Peyer's patch (tissue), 4 donors: Measurements from ENCODE around the gene STIMATE. TPM values are rescaled to one million over a fixed set of nuclear protein-coding genes. Genes with fewer than 3 reads are reported as not detected.

Experiments used
- DNase-seq, 3 donors: peaks; one replicate each; pipeline ENCODE4 v3.0.0-alpha.2; 2017 to 2019
- H3K27ac ChIP-seq, 4 donors: fragments of 200-600 bp; sonication (generic); one replicate each; pipeline ENCODE4 v1.5.1; 2016 to 2019
- H3K27me3 ChIP-seq, 2 donors: fragments of 200-600 bp; sonication (generic); one replicate each; pipeline ENCODE4 v1.5.1; 2019
- H3K36me3 ChIP-seq, 3 donors: fragments of 200-600 bp; sonication (generic); one replicate each; pipeline ENCODE4 v1.5.1; 2016 to 2019
- H3K4me1 ChIP-seq, 4 donors: fragments of 200-600 bp; sonication (generic); one replicate each; pipeline ENCODE4 v1.5.1; 2016 to 2019
- H3K4me3 ChIP-seq, 4 donors: fragments of 200-600 bp; sonication (generic); 1 replicate in 3 of 4; 2 replicates in 1 of 4; pipeline ENCODE4 v1.5.1; 2016 to 2019; ENCODE audit warnings: mild to moderate bottlenecking in 1 of 4
- H3K9me3 ChIP-seq, 4 donors: fragments of 200-600 bp; sonication (generic); one replicate each; pipeline ENCODE4 v1.5.1; 2016 to 2019; ENCODE audit warnings: mild to moderate bottlenecking in 1 of 4
- CTCF ChIP-seq, 6 experiments: fragments of 450-650 bp in 4 of 6; fragments of 200-600 bp in 2 of 6; sonication (generic) in 1 of 6; IDR thresholded peaks; one replicate each; pipeline ENCODE4 v1.5.1; 2017 to 2019; ENCODE audit warnings: antibody characterized with exemption in 6 of 6, mild to moderate bottlenecking in 3 of 6, moderate library complexity in 1 of 6
- POLR2A ChIP-seq, 2 donors: fragments of 450-650 bp; IDR thresholded peaks; one replicate each; pipeline ENCODE4 v1.5.1; 2017; ENCODE audit warnings: antibody characterized with exemption in 2 of 2, mild to moderate bottlenecking in 2 of 2, moderate library complexity in 2 of 2
- total RNA-seq, 4 donors: library from RNA; depleted of rRNA; stranded (reverse); fragments of >200 nt; gene quantifications; one replicate each; pipeline ENCODE4 v1.1.0, GENCODE V29; 2016

The STIMATE gene
- total RNA-seq, 4 donors from 2014 or later, result 16.1 to 91.6 (median 17.0) TPM

- TF ChIP-seq CTCF (IDR thresholded peaks at IDR 0.05) (no peak), POLR2A (IDR thresholded peaks at IDR 0.05) (no peak)
- no peak overlapping the region for H3K4me3 ChIP-seq
- no peaks in the 10 kb centered on the region for H3K9me3 ChIP-seq
- no peaks in the 10 kb centered on the region for H3K27me3 ChIP-seq
- peaks cover 0 to 5% (median 0%) of the 10 kb centered on the region in 3 donors for H3K36me3 ChIP-seq
- no peak overlapping the region for H3K27ac ChIP-seq
- peaks cover 0 to 16% (median 2%) of the 10 kb centered on the region in 4 donors for H3K4me1 ChIP-seq
- DNase-seq, result no peak
These were observed 54.9 kb downstream of the STIMATE start for GRCh38 chr3:52842424-52842823.

DNA sequence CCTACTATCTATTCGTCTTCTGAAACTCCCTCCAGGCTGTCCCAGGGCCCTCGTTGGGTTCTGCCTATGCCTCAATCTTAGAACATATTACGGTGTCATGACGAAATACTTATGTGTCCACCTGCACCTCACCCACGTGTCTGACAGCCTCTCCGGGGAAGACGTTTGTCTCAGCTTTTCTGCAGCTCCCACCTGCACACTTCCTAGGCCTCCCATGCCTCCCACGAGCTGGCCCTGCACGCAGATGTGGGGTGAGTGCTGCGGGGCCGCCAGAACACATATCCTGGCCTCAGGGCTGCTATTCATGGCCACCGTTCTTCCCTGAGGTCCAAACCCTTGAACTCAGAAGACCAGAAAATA lies 55.4 kb downstream of the STIMATE start:
- Histone ChIP-seq H3K4me1 (peaks cover 0 to 16% (median 2%) of the 10 kb centered on the region in 4 donors), H3K9me3 (no peaks in the 10 kb centered on the region), H3K27me3 (no peaks in the 10 kb centered on the region), H3K36me3 (peaks cover 0 to under 1% (median 0%) of the 10 kb centered on the region in 3 donors), H3K27ac (no peak overlapping the region), H3K4me3 (no peak overlapping the region)
- TF ChIP-seq POLR2A (IDR thresholded peaks at IDR 0.05) (no peak), CTCF (IDR thresholded peaks at IDR 0.05) (no peak)
- DNase-seq, result no peak

DNA sequence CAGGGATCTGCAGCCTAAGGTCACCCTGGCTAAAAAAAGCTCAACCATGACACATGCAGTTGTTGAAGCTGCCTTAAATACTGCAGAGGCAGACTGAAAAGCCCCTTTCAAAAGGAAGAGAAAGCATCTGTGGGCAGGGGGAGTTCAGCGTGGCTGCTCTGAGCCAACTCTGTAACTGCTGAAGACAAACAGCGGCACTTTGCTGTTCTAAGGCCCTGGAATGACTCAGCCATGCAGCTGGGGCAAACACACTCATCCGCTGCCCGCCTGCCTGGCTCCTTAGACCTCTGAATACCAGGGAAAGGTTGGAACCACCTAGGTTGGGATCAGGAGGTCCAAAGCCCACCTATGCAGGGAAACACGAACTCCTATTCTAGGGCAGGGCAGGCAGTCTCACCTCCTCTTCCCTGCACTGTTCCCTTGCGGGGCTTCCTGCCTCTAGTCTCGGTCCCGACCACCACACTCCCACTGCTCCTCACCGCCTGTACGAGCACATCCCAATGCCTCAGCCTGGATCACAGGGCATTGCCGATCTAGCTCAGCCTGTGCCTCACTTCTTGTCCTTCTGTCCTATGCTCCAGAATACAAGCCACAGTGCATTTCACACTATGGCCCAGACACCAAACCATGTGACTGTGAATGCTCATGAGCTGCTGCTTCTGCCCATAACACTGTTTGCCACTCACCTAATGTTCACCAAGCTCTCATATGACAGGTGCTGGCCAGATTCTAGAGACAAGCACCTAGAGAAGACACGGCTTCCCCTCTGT lies 56.0 kb downstream of the STIMATE start:
- Histone ChIP-seq H3K4me3 (no peak overlapping the region), H3K27me3 (no peaks in the 10 kb centered on the region), H3K9me3 (no peaks in the 10 kb centered on the region), H3K27ac (no peak overlapping the region), H3K36me3 (no peaks in the 10 kb centered on the region), H3K4me1 (peaks cover 0 to 16% (median 0%) of the 10 kb centered on the region in 4 donors)
- TF ChIP-seq POLR2A (IDR thresholded peaks at IDR 0.05), result no peak
- no peak for TF ChIP-seq CTCF (IDR thresholded peaks at IDR 0.05)
- DNase-seq, result no peak

DNA sequence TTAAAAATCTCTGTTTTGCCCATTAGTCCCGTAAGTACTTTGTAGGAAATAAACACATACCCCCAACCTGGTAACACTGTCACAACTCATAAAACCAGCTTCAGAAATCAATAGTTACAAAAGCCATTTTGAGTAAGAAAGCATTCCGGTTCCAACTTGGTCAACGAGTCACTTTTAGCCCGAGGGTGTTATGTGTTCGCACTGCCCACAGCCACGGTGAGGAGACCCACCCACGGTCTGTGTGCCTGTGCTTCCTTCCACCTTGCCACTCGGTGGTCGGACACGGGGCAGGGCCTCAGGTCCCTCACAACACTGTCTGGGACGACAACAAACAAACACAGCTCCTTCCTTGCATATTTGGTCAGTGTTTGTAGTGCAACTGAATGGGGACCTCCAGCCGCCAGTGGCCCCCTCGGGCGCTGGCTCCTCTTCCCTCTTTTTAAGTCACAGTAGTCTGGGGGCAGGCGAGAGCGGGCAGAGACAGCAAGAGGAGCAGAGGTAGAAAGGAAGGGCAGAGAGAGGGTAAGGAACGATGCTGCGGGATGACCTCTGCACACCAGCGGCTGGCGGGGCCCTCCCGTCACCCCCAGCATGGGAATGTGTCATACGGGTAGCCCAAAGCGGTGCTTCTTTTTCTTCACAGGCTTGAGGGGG lies 57.3 kb downstream of the STIMATE start:
- H3K4me1 ChIP-seq, result peaks cover 0 to 16% (median 0%) of the 10 kb centered on the region in 4 donors
- no peak overlapping the region for H3K4me3 ChIP-seq
- no peaks in the 10 kb centered on the region for H3K27me3 ChIP-seq
- H3K27ac ChIP-seq, result no peak overlapping the region
- TF ChIP-seq CTCF (IDR thresholded peaks at IDR 0.05) (no peak), POLR2A (IDR thresholded peaks at IDR 0.05) (no peak)
- no peaks in the 10 kb centered on the region for H3K9me3 ChIP-seq
- H3K36me3 ChIP-seq, result no peaks in the 10 kb centered on the region
- no peak for DNase-seq

DNA sequence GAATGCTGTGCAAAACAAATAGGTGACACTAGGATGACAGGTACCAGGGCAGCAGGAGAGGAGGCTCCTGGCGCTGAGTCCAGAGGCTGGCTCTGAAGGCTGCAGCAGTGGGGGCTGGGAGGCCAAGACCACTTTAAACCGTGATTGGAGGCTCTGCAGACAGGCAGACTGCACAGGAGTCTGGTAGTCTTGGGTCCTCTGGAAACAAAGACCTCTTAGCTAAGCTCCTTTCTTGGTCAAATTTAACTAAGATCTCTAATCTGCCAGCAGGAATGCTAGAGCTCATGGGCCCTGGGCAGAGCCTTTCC lies 58.1 kb downstream of the STIMATE start:
- TF ChIP-seq CTCF (IDR thresholded peaks at IDR 0.05), result no peak
- no peak for TF ChIP-seq POLR2A (IDR thresholded peaks at IDR 0.05)
- Histone ChIP-seq H3K36me3 (no peaks in the 10 kb centered on the region), H3K27ac (no peak overlapping the region), H3K27me3 (no peaks in the 10 kb centered on the region), H3K4me1 (peaks cover 0 to 8% (median 0%) of the 10 kb centered on the region in 4 donors), H3K4me3 (no peak overlapping the region), H3K9me3 (no peaks in the 10 kb centered on the region)
- no peak for DNase-seq
